H1 (cell line): Measurements from ENCODE around the gene CHST13. TPM values are rescaled to one million over a fixed set of nuclear protein-coding genes. Genes with fewer than 3 reads are reported as not detected.

Experiments
- CTCF ChIA-PET: fragments of 300-600 bp; sonication (Branson Sonifier 250); formaldehyde crosslinking; loops from one replicate; lab custom pipeline; 2021; ENCODE audit not compliant: partially characterized antibody; lab: Charles Lee
- POLR2A ChIA-PET: fragments of 300-600 bp; sonication (Branson Sonifier 250); formaldehyde crosslinking; loops from one replicate; lab custom pipeline; 2021; ENCODE audit warnings: inconsistent platforms; ENCODE audit not compliant: partially characterized antibody; lab: Charles Lee
- DNase-seq, 2 experiments: peaks; one replicate each; pipeline versions ENCODE4 v3.0.0 to v3.0.0-alpha.2; 2010 to 2022; ENCODE audit warnings: low spot score in 2 of 2, low read depth in 1 of 2, mixed read lengths in 1 of 2
- FAIRE-seq: peaks from 2 replicates; lab custom pipeline; 2011; peaks lifted over from hg19 to GRCh38; lab: Jason Lieb, UNC
- H2AFZ ChIP-seq: 2 replicates; pipeline ENCODE4 v1.8.1; 2012; ENCODE audit warnings: low read length, inconsistent platforms
- H2AK5ac ChIP-seq: 2 replicates; pipeline ENCODE4 v1.6.1; 2013; ENCODE audit warnings: low read depth, low read length
- H2BK120ac ChIP-seq: replicated peaks from 2 replicates; pipeline ENCODE3; 2013; ENCODE audit warnings: low read depth, low read length, inconsistent platforms
- H2BK12ac ChIP-seq: 2 replicates; pipeline ENCODE4 v1.6.1; 2013; ENCODE audit warnings: low read depth, low read length
- H2BK15ac ChIP-seq: 2 replicates; pipeline ENCODE4 v1.6.1; 2013; ENCODE audit warnings: low read length
- H2BK20ac ChIP-seq: 2 replicates; pipeline ENCODE4 v1.6.1; 2013; ENCODE audit warnings: low read length
- H2BK5ac ChIP-seq: 2 replicates; pipeline ENCODE4 v1.6.1; 2013; ENCODE audit warnings: low read depth, low read length
- H3K14ac ChIP-seq: 2 replicates; pipeline ENCODE4 v1.6.1; 2013; ENCODE audit warnings: inconsistent platforms; ENCODE audit not compliant: insufficient read length
- H3K18ac ChIP-seq: 2 replicates; pipeline ENCODE4 v1.6.1; 2013; ENCODE audit warnings: low read length; ENCODE audit errors: extremely low read depth
- H3K23ac ChIP-seq: 2 replicates; pipeline ENCODE4 v1.6.1; 2013; ENCODE audit warnings: inconsistent platforms; ENCODE audit not compliant: insufficient read length
- H3K23me2 ChIP-seq: 2 replicates; pipeline ENCODE4 v1.6.1; 2013; ENCODE audit warnings: low read depth, low read length
- H3K27ac ChIP-seq: 2 replicates; pipeline ENCODE4 v1.6.1; 2011; ENCODE audit warnings: low read depth, low read length, inconsistent platforms
- H3K27me3 ChIP-seq, 4 experiments: replicated peaks in 1 of 4; 1 replicate in 1 of 4; 2 replicates in 3 of 4; pipeline versions ENCODE4 v1.6.1 to v1.8.1; 2011 to 2013; ENCODE audit warnings: low read length in 3 of 4, mild to moderate bottlenecking in 3 of 4, inconsistent platforms in 2 of 4, mixed read lengths in 2 of 4, moderate library complexity in 1 of 4; ENCODE audit not compliant: control insufficient read depth in 3 of 4, insufficient read depth in 3 of 4; ENCODE audit errors: extremely low read depth in 1 of 4
- H3K36me3 ChIP-seq, 4 experiments: 2 replicates each; pipeline versions ENCODE4 v1.6.1 to v1.8.1; 2011 to 2013; ENCODE audit warnings: mild to moderate bottlenecking in 4 of 4, low read length in 3 of 4, moderate library complexity in 2 of 4, control low read depth in 1 of 4, inconsistent platforms in 1 of 4; ENCODE audit not compliant: insufficient read depth in 4 of 4, control insufficient read depth in 2 of 4
- H3K4ac ChIP-seq: replicated peaks from 2 replicates; pipeline ENCODE3; 2013; ENCODE audit warnings: low read length, low read depth, mixed read lengths, inconsistent platforms; ENCODE audit not compliant: insufficient read length
- H3K4me1 ChIP-seq, 4 experiments: replicated peaks in 1 of 4; 1 replicate in 1 of 4; 2 replicates in 3 of 4; pipeline versions ENCODE4 v1.6.1 to v1.8.1; 2011 to 2013; ENCODE audit warnings: low read length in 3 of 4, inconsistent platforms in 2 of 4, mixed read lengths in 1 of 4; ENCODE audit not compliant: insufficient read depth in 4 of 4, control insufficient read depth in 3 of 4
- H3K4me2 ChIP-seq, 2 experiments: 2 replicates each; pipeline versions ENCODE4 v1.6.1 to v1.8.1; 2011 to 2013; ENCODE audit warnings: low read depth in 2 of 2, low read length in 2 of 2, control low read depth in 1 of 2, inconsistent platforms in 1 of 2, mild to moderate bottlenecking in 1 of 2; ENCODE audit not compliant: insufficient read depth in 1 of 2
- H3K4me3 ChIP-seq, 4 experiments: fragments of 200-600, 300-600 bp in 1 of 4; sonication (generic), shearing (Covaris generic), sonication (Bioruptor Twin) in 1 of 4; 2 replicates each; pipeline versions ENCODE4 v1.5.1 to v1.8.1; 2011 to 2016; ENCODE audit warnings: low read length in 4 of 4, low read depth in 3 of 4, control low read depth in 2 of 4, inconsistent platforms in 2 of 4, mild to moderate bottlenecking in 2 of 4, mixed read lengths in 1 of 4, moderate library complexity in 1 of 4; ENCODE audit not compliant: insufficient read depth in 2 of 4; ENCODE audit errors: extremely low read depth in 1 of 4
- H3K56ac ChIP-seq: replicated peaks from 2 replicates; pipeline ENCODE3; 2013; ENCODE audit warnings: low read depth, mild to moderate bottlenecking, mixed read lengths, low read length, inconsistent platforms; ENCODE audit not compliant: insufficient read length
- H3K79me1 ChIP-seq: 2 replicates; pipeline ENCODE4 v1.6.1; 2013; ENCODE audit warnings: low read depth, low read length, control low read depth
- H3K79me2 ChIP-seq, 2 experiments: 2 replicates each; pipeline versions ENCODE4 v1.6.1 to v1.8.1; 2012 to 2013; ENCODE audit warnings: low read length in 2 of 2, mild to moderate bottlenecking in 2 of 2, inconsistent platforms in 1 of 2; ENCODE audit not compliant: insufficient read depth in 2 of 2, control insufficient read depth in 1 of 2
- H3K9ac ChIP-seq, 4 experiments: replicated peaks in 1 of 4; 1 replicate in 1 of 4; 2 replicates in 3 of 4; pipeline versions ENCODE4 v1.6.1 to v1.8.1; 2011 to 2013; ENCODE audit warnings: low read depth in 3 of 4, low read length in 3 of 4, control low read depth in 2 of 4, mild to moderate bottlenecking in 2 of 4, moderate library complexity in 2 of 4, inconsistent platforms in 1 of 4; ENCODE audit errors: extremely low read depth in 1 of 4
- H3K9me3 ChIP-seq, 2 experiments: 2 replicates each; pipeline versions ENCODE4 v1.6.1 to v1.8.1; 2012 to 2013; ENCODE audit warnings: mild to moderate bottlenecking in 2 of 2, moderate library complexity in 2 of 2, control low read depth in 1 of 2, inconsistent platforms in 1 of 2, low read depth in 1 of 2, low read length in 1 of 2, mixed read lengths in 1 of 2; ENCODE audit not compliant: insufficient read depth in 2 of 2
- H4K20me1 ChIP-seq, 2 experiments: replicated peaks in 1 of 2; 2 replicates each; pipeline versions ENCODE3 to v1.8.1; 2011 to 2013; ENCODE audit warnings: inconsistent platforms in 2 of 2, low read length in 2 of 2, mild to moderate bottlenecking in 1 of 2; ENCODE audit not compliant: insufficient read depth in 2 of 2, control insufficient read depth in 1 of 2
- H4K5ac ChIP-seq: 2 replicates; pipeline ENCODE4 v1.6.1; 2013; ENCODE audit warnings: low read length, low read depth, mixed read lengths, inconsistent platforms; ENCODE audit not compliant: insufficient read length
- H4K8ac ChIP-seq: 2 replicates; pipeline ENCODE4 v1.8.0; 2013; ENCODE audit warnings: mild to moderate bottlenecking, moderate library complexity, low read length, inconsistent platforms; ENCODE audit not compliant: insufficient read depth; ENCODE audit errors: extremely low read depth
- H4K91ac ChIP-seq: replicated peaks from 2 replicates; pipeline ENCODE3; 2013; ENCODE audit warnings: low read length, mixed read lengths, inconsistent platforms; ENCODE audit not compliant: insufficient read length
- ASH2L ChIP-seq: fragments of 200-600, 300-600 bp; sonication (generic); IDR thresholded peaks from one replicate; pipeline ENCODE4 v1.7.1; 2017; ENCODE audit warnings: low read length
- CBX5 ChIP-seq: fragments of 300-800, 300-1000 bp; sonication (generic); IDR thresholded peaks from 2 replicates; pipeline ENCODE4 v1.7.1; 2016; ENCODE audit warnings: antibody characterized with exemption, low read length, low read depth
- CBX8 ChIP-seq: fragments of 300-800, 300-1000 bp; sonication (generic); IDR thresholded peaks from 2 replicates; pipeline ENCODE4 v1.7.1; 2016; ENCODE audit warnings: low read depth, low read length, borderline replicate concordance
- EP300 ChIP-seq, 2 experiments: IDR thresholded peaks; 1 replicate in 1 of 2; 2 replicates in 1 of 2; pipeline ENCODE4 v1.6.1; 2011 to 2012; ENCODE audit warnings: low read depth in 2 of 2, low read length in 2 of 2, mild to moderate bottlenecking in 2 of 2, borderline replicate concordance in 1 of 2, inconsistent platforms in 1 of 2, moderate library complexity in 1 of 2
- RXRA ChIP-seq: IDR thresholded peaks from 2 replicates; pipeline ENCODE4 v1.6.1; 2011; ENCODE audit warnings: low read depth, mild to moderate bottlenecking, low read length, moderate library complexity; ENCODE audit not compliant: insufficient read depth
- SIRT6 ChIP-seq: IDR thresholded peaks from one replicate; pipeline ENCODE4 v1.7.1; 2012; ENCODE audit warnings: low read length, inconsistent platforms
- SIX5 ChIP-seq: IDR thresholded peaks from 2 replicates; pipeline ENCODE4 v1.6.1; 2011; ENCODE audit warnings: mild to moderate bottlenecking, low read depth, low read length
- TBP ChIP-seq: IDR thresholded peaks from 2 replicates; pipeline ENCODE4 v1.6.1; 2011; ENCODE audit warnings: low read depth, low read length, improper control_type of control experiment
- WGBS, 2 experiments: shearing (Covaris generic) in 1 of 2; methylation state at CpG; one replicate each; pipeline versions ENCODE4 v1.1.6 to v1.1.7; 2013 to 2015; ENCODE audit warnings: low lambda C conversion rate in 2 of 2, mixed read lengths in 2 of 2, inconsistent platforms in 1 of 2, low coverage in 1 of 2, missing lambda C conversion rate in 1 of 2; ENCODE audit not compliant: insufficient replicate concordance in 2 of 2, insufficient coverage in 1 of 2, insufficient read length in 1 of 2; ENCODE audit errors: extremely low coverage in 1 of 2, missing lambda C conversion rate in 1 of 2; 5-methylcytosine and 5-hydroxymethylcytosine counted together
- polyA plus RNA-seq, 7 experiments: library from polyadenylated mRNA; depleted of rRNA in 3 of 7; stranded (reverse) in 5 of 7; unstranded in 2 of 7; fragments of >200 nt in 5 of 7; fragments of 200-250 nt in 2 of 7; gene quantifications; 1 replicate in 5 of 7; 2 replicates in 1 of 7; 4 replicates in 1 of 7; pipeline versions ENCODE4 v1.2.1 to v1.2.3, GENCODE V29; 2011 to 2013; ENCODE audit warnings: missing spikeins in 2 of 7, mixed read lengths in 2 of 7
- total RNA-seq: library from RNA; stranded (reverse); fragmentation: NEBNext Ultra II Directional; extraction: Animal tissue kit (Norgen Biotek cat#: 25700); gene quantifications from 2 replicates; pipeline ENCODE4 v1.2.1, GENCODE V29; 2021
- TF ChIP-seq, protein P1 (sequence below): IDR thresholded peaks from 2 replicates; pipeline ENCODE4 v1.6.1; 2012; ENCODE audit warnings: low read length, inconsistent platforms

Gene CHST13
- total and polyA plus RNA-seq, 2 of the 8 experiments (the other 6 are each of a cell fraction or from before 2014, with no cell fraction given): 5.4 to 11.7 TPM

DNA sequence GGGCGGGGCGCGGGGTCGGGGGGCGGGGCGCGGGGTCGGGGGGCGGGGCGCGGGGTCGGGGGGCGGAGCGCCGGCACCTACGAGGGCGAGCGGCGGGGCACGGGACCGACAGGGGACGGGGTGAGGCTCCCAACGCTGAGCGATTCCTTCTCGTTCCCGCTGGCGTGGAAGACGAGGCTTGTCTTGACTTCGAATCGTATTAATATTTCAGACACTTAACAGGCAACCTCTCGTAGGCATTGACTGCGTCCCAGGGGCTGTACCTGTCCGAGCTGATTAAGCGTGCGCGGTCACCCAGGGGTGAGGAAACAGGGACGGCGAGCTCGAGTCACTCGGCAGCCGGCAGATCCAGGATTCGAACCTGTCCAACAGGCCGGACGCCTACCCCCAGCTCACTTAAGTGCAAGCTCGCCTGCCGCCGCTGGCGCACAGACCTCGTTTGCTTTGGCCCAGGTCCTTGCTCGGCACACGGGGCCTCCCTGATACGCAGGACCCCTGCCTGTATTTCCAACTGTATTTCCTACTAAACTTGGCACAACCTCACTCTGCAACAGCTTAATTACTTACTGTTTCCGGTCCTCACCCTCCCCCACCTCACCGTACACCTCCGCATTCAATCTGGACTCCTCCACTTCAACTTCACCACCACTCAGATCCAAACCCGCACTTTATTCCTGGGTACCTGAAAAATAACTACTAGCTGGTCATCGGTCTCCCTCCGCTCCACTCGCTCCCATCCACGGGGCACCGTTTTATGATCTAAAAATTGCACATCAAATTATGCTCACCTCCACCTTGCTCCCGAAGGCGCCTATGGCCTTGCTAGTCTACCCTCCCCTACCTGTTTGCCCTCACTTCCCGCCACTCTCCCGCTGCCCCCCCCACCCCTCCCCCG, 47.5 kb upstream of the CHST13 start:
- Histone ChIP-seq H2BK120ac (peak overlapping the region; percentile 48), H3K79me1 (peaks cover 8% of the 10 kb centered on the region), H2BK5ac (peak overlapping the region; percentile 94), H2AFZ (peak overlapping the region; percentile 48), H4K8ac (peak overlapping the region; percentile 82), H3K27me3 (no peaks in the 10 kb centered on the region), H2AK5ac (peak overlapping the region; percentile 75; the same call in 1 of the 2 replicates), H3K9me3 (no peaks in the 10 kb centered on the region), H3K23ac (no peak overlapping the region), H3K9ac (peak overlapping the region in 3 of 4 experiments; percentile 70 to 82 (median 75); a peak in 6 of 7 replicates), H3K23me2 (peaks cover 15% of the 10 kb centered on the region), H3K79me2 (peaks cover 0 to 31% of the 10 kb centered on the region in 2 experiments; a peak in 2 of 4 replicates), H4K20me1 (peaks cover 13 to 14% of the 10 kb centered on the region in 2 experiments), H2BK12ac (peak overlapping the region; percentile 88), H3K36me3 (peaks cover 0 to 7% (median 1%) of the 10 kb centered on the region in 4 experiments; a peak in 4 of 8 replicates), H2BK15ac (peak overlapping the region; percentile 88; the same call in 1 of the 2 replicates), H3K4me1 (peaks cover 9 to 22% (median 14%) of the 10 kb centered on the region in 4 experiments; a peak in 6 of 7 replicates), H3K4me2 (peak overlapping the region; percentile 98 to 99), H4K91ac (peak overlapping the region; percentile 75), H2BK20ac (0 out of 2 replicates have a peak overlapping the region, but pooled peaks have one; percentile 34), H3K27ac (peak overlapping the region; percentile 77), H3K56ac (no peak overlapping the region), H3K18ac (peak overlapping the region; percentile 71), H3K4ac (no peak overlapping the region), H3K4me3 (peak overlapping the region; percentile 71 to 80 (median 74)), H3K14ac (no peak overlapping the region), H4K5ac (peak overlapping the region; percentile 90)
- peak in 1 of 2 experiments; percentile 67 for DNase-seq
- ChIA-PET CTCF (interaction anchor here (0.7 to 3.1 kb wide), 7 partner anchors 12 to 343 kb away, joined by 3 to 15 read pairs (median 4); no protein-coding TSS in a partner anchor), POLR2A (interaction anchor here (0.8 to 4.2 kb wide), 6 partner anchors 9 to 342 kb away, joined by 3 to 23 read pairs (median 4); partner anchors contain the start of gene KLF15)
- FAIRE-seq: no peak
- 22% methylated on average over 31 of the region's 66 CpGs; no CpG with 5 or more reads in 1 of the 2 experiments for WGBS, 2 experiments
- TF ChIP-seq EP300 (IDR thresholded peaks at IDR 0.05; ENCODE audit: borderline replicate concordance in 1 of 2, low read depth in 2 of 2, low read length in 2 of 2) (no peak), SIRT6 (no peak), RXRA (no peak), CBX8 (no peak), SIX5 (no peak), CBX5 (no peak), TBP (no peak), ASH2L (peak; percentile 46)
- TF ChIP-seq, protein P1, sequence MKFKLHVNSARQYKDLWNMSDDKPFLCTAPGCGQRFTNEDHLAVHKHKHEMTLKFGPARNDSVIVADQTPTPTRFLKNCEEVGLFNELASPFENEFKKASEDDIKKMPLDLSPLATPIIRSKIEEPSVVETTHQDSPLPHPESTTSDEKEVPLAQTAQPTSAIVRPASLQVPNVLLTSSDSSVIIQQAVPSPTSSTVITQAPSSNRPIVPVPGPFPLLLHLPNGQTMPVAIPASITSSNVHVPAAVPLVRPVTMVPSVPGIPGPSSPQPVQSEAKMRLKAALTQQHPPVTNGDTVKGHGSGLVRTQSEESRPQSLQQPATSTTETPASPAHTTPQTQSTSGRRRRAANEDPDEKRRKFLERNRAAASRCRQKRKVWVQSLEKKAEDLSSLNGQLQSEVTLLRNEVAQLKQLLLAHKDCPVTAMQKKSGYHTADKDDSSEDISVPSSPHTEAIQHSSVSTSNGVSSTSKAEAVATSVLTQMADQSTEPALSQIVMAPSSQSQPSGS: no peak
